Retinal pigment epithelial cell (primary cell): ENCODE measurements around the gene COL12A1.

Experiments used
- DNase-seq: peaks from one replicate; pipeline ENCODE4 v3.0.0-alpha.2; 2010; ENCODE audit warnings: low read depth
- H3K4me3 ChIP-seq: 2 replicates; pipeline ENCODE4 v1.5.1; 2011; ENCODE audit warnings: mild to moderate bottlenecking, low read length, control low read depth, moderate library complexity
- TF ChIP-seq, protein P1 (sequence below): conservative IDR thresholded peaks from 2 replicates; pipeline ENCODE4 v1.5.1; 2011; ENCODE audit warnings: low read depth, low read length, control low read depth, inconsistent platforms

The COL12A1 gene

DNA sequence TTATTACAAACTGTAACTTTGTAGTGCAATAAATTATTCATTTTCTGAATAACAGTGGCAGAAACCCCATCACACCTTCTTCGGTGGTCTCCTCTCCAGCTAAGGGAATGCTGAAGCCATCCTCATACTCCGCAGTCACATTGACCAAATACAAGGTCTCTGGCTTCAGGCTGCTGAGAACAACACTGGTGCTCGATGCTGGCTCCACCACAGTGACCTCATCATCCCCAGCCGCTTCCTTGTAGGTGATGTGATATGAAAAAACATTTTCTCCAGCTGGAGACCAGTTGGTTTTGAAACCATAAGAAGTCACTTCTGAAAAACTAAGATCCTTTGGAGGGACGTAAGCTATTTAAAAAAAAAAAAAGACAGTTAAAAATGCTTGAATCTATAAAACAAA is 25.0 kb downstream of the COL12A1 start:
- no peak overlapping the region for H3K4me3 ChIP-seq
- no peak for DNase-seq
- TF ChIP-seq, protein P1, sequence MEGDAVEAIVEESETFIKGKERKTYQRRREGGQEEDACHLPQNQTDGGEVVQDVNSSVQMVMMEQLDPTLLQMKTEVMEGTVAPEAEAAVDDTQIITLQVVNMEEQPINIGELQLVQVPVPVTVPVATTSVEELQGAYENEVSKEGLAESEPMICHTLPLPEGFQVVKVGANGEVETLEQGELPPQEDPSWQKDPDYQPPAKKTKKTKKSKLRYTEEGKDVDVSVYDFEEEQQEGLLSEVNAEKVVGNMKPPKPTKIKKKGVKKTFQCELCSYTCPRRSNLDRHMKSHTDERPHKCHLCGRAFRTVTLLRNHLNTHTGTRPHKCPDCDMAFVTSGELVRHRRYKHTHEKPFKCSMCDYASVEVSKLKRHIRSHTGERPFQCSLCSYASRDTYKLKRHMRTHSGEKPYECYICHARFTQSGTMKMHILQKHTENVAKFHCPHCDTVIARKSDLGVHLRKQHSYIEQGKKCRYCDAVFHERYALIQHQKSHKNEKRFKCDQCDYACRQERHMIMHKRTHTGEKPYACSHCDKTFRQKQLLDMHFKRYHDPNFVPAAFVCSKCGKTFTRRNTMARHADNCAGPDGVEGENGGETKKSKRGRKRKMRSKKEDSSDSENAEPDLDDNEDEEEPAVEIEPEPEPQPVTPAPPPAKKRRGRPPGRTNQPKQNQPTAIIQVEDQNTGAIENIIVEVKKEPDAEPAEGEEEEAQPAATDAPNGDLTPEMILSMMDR: no peak

DNA sequence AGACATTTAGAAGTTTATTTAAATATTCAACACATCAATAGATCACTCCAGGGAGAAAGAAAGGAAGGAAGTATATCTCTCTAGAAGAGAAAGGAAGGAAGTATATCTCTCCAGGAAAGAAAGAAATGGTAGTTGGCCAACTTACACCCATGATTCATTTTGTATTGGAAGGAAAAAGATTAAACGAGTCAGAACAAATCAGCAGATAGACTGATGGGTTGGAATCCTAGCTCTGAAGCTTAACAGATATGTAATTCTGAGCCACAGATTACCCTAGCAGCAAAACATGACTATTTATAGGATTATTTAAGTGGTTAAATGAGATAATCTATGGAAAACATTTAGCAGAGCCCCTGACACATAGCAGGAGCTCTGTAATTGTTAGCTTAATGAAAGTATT is 27.1 kb downstream of the COL12A1 start:
- no peak overlapping the region for H3K4me3 ChIP-seq
- TF ChIP-seq, protein P1: no peak
- DNase-seq: no peak

GRCh38 chr6:75176076-75176582 is 29.7 kb downstream of the COL12A1 start:
- no peak for DNase-seq
- no peak overlapping the region for H3K4me3 ChIP-seq
- TF ChIP-seq, protein P1: no peak

DNA sequence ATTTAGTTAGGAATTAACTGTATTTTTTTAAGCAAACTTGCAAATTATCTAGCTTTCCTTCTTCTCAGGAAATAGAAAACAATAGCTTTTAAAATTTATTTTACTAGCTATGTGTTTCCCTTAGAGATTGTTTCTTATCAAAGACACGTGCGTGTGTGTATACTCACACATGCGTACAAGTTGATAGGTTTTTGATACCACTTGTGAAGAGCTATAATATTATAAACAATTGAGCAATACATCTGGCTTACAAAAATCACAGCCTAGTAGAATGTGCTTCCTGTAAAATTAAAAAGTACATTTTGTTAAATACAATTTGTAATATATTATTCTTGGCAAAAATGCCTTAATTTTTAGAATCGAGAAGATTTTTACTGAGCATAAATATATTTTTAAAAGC is 33.9 kb downstream of the COL12A1 start:
- no peak overlapping the region for H3K4me3 ChIP-seq
- TF ChIP-seq, protein P1: no peak
- DNase-seq: no peak

DNA sequence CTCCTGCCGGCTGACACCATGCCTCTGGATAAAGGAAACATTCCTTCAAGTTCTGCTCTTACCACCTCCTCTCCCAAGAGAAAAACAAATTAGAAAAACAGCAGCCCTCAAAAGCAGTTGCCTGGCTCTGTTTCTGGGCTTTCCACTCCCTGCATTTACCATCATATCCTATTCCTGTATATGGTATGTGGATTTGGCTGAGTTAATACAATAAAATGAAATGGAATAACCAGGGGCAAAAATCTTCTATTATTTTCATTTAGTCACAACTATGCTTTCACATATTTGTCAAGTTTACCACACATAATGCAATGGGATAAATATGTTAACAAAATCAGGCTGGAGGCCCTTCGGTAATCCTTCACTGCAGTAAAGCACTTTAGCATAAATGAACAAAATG is 34.3 kb downstream of the COL12A1 start:
- DNase-seq: no peak
- TF ChIP-seq, protein P1: no peak
- H3K4me3 ChIP-seq: no peak overlapping the region

DNA sequence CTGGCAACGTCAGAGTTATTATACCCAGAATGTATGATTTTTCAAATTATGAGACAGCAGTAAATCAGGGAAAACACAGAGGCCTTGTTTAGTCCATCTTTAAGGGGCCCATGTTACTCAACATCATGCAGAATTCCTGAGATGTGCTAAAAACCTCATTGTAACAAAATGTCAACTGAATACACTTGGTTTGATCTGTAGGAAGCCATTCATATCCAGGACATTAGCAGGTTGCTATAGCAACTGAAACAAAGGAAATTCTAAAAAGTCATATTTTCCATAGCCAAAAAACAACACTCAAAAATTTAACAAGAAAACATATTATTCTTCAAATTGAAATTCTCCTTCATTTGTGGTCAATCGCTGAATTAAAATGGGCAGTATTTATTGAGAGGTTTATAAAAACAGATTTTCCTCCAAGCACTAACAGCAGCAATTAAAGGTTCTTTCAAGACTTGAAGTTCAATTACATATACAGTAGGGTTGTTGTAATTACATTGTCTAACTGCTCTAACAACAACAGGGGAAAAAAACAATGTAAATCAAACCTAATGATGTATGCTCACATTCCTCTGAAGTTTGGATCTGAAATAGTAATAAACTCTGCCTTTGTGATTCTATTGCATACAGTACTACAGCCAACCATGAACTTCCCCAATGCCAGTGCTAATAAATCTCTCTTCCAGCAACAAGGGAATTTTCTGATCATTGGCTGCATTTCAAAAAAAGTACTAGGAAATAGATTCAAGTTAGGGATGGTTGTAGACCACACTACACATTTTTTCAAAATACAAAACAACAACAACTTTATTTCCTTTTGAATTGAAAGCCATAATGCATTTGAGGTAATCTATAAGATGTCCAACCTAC is 34.9 kb downstream of the COL12A1 start:
- no peak overlapping the region for H3K4me3 ChIP-seq
- TF ChIP-seq, protein P1: no peak
- DNase-seq: no peak
